VCaP (cell line): ENCODE measurements around the gene SLC15A2.

Experiments used
- H3K27ac ChIP-seq: fragments of 450-650 bp; 2 replicates; pipeline ENCODE4 v1.5.1; 2017
- TF ChIP-seq, protein P1 (sequence below): fragments of 450-650 bp; conservative IDR thresholded peaks from 2 replicates; pipeline ENCODE4 v1.5.1; 2017; ENCODE audit warnings: mild to moderate bottlenecking, moderate library complexity

SLC15A2 gene

DNA sequence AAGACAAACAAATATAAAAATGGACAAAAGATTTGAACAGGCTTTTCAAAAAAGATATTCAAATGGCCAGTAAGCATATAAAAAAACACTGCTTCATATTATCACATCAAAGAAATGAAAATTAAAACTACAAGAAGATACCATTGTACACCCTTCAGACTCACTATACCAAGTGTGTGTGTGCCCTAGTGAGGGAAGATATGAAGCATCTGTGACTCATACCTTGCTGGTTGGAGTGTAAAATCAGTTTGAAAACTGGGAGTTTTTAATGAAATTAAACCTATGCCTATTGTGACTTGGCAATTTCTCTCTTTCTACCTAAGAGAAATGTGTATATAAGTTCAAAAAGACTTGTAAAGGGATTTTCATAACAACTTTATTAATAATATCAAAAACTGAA, 23.5 kb upstream of the SLC15A2 start:
- TF ChIP-seq, protein P1, sequence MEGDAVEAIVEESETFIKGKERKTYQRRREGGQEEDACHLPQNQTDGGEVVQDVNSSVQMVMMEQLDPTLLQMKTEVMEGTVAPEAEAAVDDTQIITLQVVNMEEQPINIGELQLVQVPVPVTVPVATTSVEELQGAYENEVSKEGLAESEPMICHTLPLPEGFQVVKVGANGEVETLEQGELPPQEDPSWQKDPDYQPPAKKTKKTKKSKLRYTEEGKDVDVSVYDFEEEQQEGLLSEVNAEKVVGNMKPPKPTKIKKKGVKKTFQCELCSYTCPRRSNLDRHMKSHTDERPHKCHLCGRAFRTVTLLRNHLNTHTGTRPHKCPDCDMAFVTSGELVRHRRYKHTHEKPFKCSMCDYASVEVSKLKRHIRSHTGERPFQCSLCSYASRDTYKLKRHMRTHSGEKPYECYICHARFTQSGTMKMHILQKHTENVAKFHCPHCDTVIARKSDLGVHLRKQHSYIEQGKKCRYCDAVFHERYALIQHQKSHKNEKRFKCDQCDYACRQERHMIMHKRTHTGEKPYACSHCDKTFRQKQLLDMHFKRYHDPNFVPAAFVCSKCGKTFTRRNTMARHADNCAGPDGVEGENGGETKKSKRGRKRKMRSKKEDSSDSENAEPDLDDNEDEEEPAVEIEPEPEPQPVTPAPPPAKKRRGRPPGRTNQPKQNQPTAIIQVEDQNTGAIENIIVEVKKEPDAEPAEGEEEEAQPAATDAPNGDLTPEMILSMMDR: no peak
- no peak overlapping the region for H3K27ac ChIP-seq

DNA sequence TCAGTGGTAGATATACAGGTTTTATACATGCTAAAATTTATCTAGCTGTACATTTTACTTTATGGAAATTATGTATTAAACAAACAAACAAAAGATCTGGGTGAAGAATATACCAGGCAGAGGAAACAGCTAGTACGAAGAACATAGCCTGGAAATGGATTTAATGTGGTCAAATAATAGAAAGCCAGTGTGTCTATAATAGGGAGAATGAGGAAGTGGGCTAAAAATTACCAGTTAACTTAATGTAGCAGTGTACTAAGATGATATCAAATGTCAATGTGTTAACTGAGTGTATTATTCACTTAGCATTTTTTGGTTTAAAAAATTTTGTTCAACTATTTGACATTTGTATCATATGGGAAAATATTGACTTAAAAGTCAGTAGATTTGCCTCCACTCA, 22.8 kb upstream of the SLC15A2 start:
- TF ChIP-seq, protein P1: no peak
- no peak overlapping the region for H3K27ac ChIP-seq

DNA sequence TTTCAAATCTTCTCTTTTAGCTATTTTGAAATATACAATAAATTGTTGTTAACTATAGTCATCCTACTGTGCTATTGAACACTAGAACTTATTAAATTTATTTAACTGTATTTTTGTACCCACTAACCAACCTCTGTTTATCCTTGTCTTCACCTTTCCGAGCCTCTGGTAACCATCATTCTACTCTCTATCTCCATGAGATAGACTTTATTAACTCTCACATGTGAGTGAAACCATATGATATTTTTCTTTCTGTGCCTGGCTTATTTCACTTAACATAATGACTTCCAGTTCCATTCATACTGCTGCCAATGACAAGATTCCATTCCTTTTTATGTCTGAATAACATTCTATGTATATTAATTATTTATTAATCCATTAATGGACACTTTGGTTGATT, 15.8 kb upstream of the SLC15A2 start:
- no peak overlapping the region for H3K27ac ChIP-seq
- TF ChIP-seq, protein P1: no peak

DNA sequence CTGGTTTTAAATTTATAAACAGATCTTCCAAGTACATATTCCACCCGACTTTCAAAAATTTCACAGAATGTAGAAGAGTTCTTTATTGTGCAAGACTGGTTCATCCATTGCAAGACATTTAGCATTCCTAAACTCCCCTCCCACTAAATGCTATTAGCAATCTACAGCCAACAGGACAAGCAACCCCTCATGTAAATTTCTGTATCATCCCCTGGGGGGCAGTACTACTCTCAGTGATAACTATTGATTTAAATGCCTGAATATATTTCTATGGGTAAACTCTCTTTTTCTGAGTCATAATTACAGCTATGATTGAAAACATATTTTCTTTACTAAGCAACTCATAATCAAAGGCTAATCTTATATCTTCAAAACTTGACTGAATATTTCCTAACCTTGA, 10.7 kb upstream of the SLC15A2 start:
- H3K27ac ChIP-seq: no peak overlapping the region
- TF ChIP-seq, protein P1: peak; percentile 53; the same call in 1 of the 2 replicates

DNA sequence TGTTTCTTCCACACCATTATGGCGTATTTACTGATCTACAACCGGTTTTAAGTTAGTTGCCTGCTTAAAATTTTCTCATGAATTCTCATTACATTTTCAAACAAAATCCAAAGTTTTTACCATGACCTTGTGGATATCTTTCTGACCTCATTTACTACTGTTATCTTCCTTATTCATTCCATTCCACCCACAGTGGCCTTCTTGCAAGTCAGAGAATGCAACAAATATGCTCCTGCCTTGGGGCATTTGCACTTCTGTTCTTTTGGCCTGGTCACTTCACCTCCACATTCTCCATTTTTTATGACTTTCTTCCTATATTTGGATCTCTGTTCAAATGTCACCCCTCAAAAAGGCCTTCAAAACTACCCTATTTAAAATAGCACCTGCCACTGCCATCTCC, 8.8 kb upstream of the SLC15A2 start:
- TF ChIP-seq, protein P1: no peak
- H3K27ac ChIP-seq: no peak overlapping the region

DNA sequence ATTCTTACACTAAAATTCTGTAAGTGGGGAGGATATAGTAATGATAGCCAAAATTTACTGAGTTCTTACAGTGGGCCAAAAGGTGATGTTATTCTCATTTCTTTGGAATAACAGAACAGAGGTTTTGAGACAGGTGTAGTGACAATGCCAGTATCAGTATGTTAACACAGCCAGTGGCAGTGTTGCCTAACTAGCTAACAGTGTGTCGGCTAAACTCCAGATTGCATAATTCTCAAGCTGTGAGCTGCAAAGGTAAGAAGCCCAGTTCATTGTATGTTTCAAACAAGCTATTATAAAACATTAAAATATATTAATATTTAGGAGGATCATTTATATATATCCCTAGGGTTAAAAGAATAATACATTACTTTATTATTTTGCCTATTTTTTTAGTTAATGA, 920 bp downstream of the SLC15A2 start:
- H3K27ac ChIP-seq: peak overlapping the region; percentile 69

DNA sequence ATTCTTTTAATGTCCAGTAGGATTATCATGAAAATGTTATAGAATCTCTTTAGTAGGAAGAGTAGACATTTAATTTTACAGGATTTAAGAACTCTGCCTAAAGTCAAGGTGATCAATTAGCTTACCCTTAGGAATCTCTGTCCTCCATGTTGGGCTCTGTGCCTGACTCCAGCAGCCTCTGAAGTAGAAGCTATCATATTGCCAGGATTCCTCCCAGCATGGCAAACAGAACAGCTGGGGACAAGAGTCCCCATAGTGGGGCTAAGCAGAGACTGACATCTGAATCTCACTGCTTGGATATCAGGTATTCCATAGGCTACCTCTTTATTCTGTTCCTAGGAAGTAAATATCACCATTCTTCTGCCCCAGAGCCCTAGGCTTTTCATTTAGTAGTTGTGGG, 1.5 kb downstream of the SLC15A2 start:
- H3K27ac ChIP-seq: peak overlapping the region; percentile 69
- TF ChIP-seq, protein P1: no peak

More for the DNA sequence above, 920 bp downstream of the SLC15A2 start:
- TF ChIP-seq, protein P1: no peak

DNA sequence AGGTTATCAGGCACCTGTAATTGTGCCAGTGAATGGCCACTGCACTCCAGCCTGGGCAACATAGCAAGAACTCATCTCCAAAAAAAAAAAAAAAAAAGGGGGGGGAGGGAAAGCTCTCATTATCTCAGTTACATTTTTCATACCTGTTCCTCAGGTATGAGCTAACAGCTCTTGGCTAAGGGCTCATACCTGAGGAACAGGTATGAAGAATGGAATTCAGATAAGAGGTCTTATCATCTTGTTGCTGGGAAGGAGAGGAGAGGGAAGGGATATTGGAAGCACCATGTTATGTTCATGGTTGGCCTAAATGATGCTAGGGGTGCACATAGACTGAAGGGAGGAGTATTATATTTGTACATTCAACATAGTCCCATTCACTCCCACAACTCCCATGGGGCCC, 2.6 kb downstream of the SLC15A2 start:
- H3K27ac ChIP-seq: no peak overlapping the region
- TF ChIP-seq, protein P1: no peak
